Panc1 (cell line): ENCODE measurements around the gene PARP9. TPM values are rescaled to one million over a fixed set of nuclear protein-coding genes. Genes with fewer than 3 reads are reported as not detected.

ENCODE experiments used
- ATAC-seq: fragments of 200-7000 bp; cut with Tn5 transposase; 2 replicates; pipeline ENCODE4 v1.9.1; 2020; ENCODE audit warnings: mild to moderate bottlenecking, moderate library complexity
- BruUV-seq: library from RNA; stranded (reverse); fragments of 400-500 nt; replicated peaks from 2 replicates; lab custom pipeline; 2021; lab: Mats Ljungman, UMichigan
- CTCF ChIA-PET: fragments of 300-600 bp; sonication (Branson Sonifier 250); formaldehyde crosslinking; loops from one replicate; lab custom pipeline; 2022; ENCODE audit warnings: antibody characterized with exemption; lab: Charles Lee
- POLR2A ChIA-PET: fragments of 300-600 bp; sonication (Branson Sonifier 250); formaldehyde crosslinking; loops from one replicate; lab custom pipeline; 2022; ENCODE audit warnings: antibody characterized with exemption; lab: Charles Lee
- DNase-seq: peaks from one replicate; pipeline ENCODE4 v3.0.0-alpha.2; 2010; ENCODE audit warnings: low read depth, low spot score
- H3K27ac ChIP-seq: 2 replicates; pipeline ENCODE4 v1.5.1; 2011; ENCODE audit warnings: mild to moderate bottlenecking, low read length, inconsistent platforms
- H3K27me3 ChIP-seq: fragments of 200-500 bp; sonication (Bioruptor generic); 2 replicates; pipeline ENCODE4 v1.6.0; 2014; ENCODE audit warnings: low read length, inconsistent platforms; ENCODE audit not compliant: control insufficient read depth, insufficient read depth
- H3K36me3 ChIP-seq: fragments of 200-500 bp; sonication (Bioruptor generic); 2 replicates; pipeline ENCODE4 v1.5.1; 2014; ENCODE audit warnings: inconsistent platforms, mild to moderate bottlenecking, low read length, moderate library complexity; ENCODE audit not compliant: control insufficient read depth, insufficient read depth
- H3K4me1 ChIP-seq: 2 replicates; pipeline ENCODE4 v1.5.1; 2011; ENCODE audit warnings: inconsistent platforms, mild to moderate bottlenecking, low read length, moderate library complexity; ENCODE audit not compliant: control insufficient read depth, insufficient read depth
- H3K4me3 ChIP-seq, 2 experiments: 2 replicates each; pipeline ENCODE4 v1.5.1; 2011 to 2012; ENCODE audit warnings: low read depth in 2 of 2, low read length in 2 of 2, mild to moderate bottlenecking in 2 of 2, inconsistent platforms in 1 of 2, moderate library complexity in 1 of 2
- H3K9me3 ChIP-seq: fragments of 200-500 bp; sonication (Bioruptor generic); 2 replicates; pipeline ENCODE4 v1.5.1; 2014; ENCODE audit warnings: low read depth, mild to moderate bottlenecking, inconsistent platforms, low read length, moderate library complexity; ENCODE audit not compliant: control insufficient read depth, insufficient read depth
- POLR2AphosphoS5 ChIP-seq: IDR thresholded peaks from 2 replicates; pipeline ENCODE4 v1.6.1; 2012; ENCODE audit warnings: mild to moderate bottlenecking, low read depth, low read length, moderate library complexity
- SIN3A ChIP-seq: IDR thresholded peaks from 2 replicates; pipeline ENCODE4 v1.6.1; 2012; ENCODE audit warnings: low read depth, mild to moderate bottlenecking, low read length, moderate library complexity, borderline replicate concordance; ENCODE audit not compliant: insufficient read depth
- TCF7L2 ChIP-seq: IDR thresholded peaks from 2 replicates; pipeline ENCODE4 v1.6.1; 2011; ENCODE audit warnings: mild to moderate bottlenecking, low read depth, low read length, inconsistent platforms
- in situ Hi-C: cut with HindIII; loops from 2 replicates; pipeline ENCODE4 v1.10.0; 2016; ENCODE audit warnings: low sequenced_read_pairs, low pct_unique_long_range_greater_than_20kb
- intact Hi-C: fragments of 100-400 bp; cut with micrococcal nuclease; formaldehyde crosslinking; loops from one replicate; pipeline ENCODE4 v1.10.0; 2022; ENCODE audit not compliant: unreplicated experiment
- total RNA-seq: library from RNA; stranded (reverse); gene quantifications from one replicate; pipeline ENCODE4 v1.2.1, GENCODE V29; 2021; ENCODE audit not compliant: unreplicated experiment
- TF ChIP-seq, protein P1 (sequence below): fragments of 450-650 bp; IDR thresholded peaks from 2 replicates; pipeline ENCODE4 v1.5.1; 2017; ENCODE audit warnings: mild to moderate bottlenecking
- TF ChIP-seq, protein P2 (sequence below), 2 experiments: IDR thresholded peaks; 2 replicates each; pipeline ENCODE4 v1.6.1; 2011 to 2012; ENCODE audit warnings: low read depth in 2 of 2, control low read depth in 1 of 2, low read length in 1 of 2, mild to moderate bottlenecking in 1 of 2, moderate library complexity in 1 of 2; ENCODE audit not compliant: insufficient read depth in 1 of 2

PARP9 gene
- total RNA-seq, 1 experiment from 2014 or later, result 14.5 TPM

DNA sequence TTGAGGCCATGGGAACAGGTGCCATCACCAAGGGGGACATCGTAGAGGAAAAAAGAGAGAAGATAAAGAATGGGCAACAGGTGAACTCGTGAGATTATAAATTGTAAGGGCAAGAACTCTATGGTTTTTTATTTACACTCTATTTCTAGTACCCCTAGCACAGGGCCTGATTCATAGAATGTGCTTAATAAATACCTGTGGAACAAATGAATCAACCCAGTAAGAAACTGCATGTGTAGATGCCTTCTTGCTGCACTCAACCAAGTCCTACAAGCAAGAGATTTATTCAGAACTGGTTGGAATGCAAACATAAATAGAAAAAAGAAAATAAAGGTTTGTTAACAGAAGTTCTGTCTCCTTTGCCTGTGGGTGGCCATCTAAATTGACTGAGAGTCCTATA, 30.6 kb downstream of the PARP9 start:
- Histone ChIP-seq H3K9me3 (no peaks in the 10 kb centered on the region), H3K27me3 (no peaks in the 10 kb centered on the region), H3K4me1 (peaks cover 4% of the 10 kb centered on the region; the same call in 1 of the 2 replicates), H3K4me3 (no peak overlapping the region), H3K27ac (no peak overlapping the region), H3K36me3 (no peaks in the 10 kb centered on the region)
- ChIA-PET POLR2A (no interaction called here), CTCF (interaction anchor here (0.7 kb wide), 1 partner anchor 20 kb away, joined by 3 read pairs; no protein-coding TSS in a partner anchor)
- intact Hi-C loops, result no loop called here
- no TSS peak for BruUV-seq
- ATAC-seq, result no peak; the same call in 1 of the 2 replicates
- DNase-seq, result no peak
- TF ChIP-seq, protein P1, sequence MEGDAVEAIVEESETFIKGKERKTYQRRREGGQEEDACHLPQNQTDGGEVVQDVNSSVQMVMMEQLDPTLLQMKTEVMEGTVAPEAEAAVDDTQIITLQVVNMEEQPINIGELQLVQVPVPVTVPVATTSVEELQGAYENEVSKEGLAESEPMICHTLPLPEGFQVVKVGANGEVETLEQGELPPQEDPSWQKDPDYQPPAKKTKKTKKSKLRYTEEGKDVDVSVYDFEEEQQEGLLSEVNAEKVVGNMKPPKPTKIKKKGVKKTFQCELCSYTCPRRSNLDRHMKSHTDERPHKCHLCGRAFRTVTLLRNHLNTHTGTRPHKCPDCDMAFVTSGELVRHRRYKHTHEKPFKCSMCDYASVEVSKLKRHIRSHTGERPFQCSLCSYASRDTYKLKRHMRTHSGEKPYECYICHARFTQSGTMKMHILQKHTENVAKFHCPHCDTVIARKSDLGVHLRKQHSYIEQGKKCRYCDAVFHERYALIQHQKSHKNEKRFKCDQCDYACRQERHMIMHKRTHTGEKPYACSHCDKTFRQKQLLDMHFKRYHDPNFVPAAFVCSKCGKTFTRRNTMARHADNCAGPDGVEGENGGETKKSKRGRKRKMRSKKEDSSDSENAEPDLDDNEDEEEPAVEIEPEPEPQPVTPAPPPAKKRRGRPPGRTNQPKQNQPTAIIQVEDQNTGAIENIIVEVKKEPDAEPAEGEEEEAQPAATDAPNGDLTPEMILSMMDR, result no peak
- TF ChIP-seq, protein P2, sequence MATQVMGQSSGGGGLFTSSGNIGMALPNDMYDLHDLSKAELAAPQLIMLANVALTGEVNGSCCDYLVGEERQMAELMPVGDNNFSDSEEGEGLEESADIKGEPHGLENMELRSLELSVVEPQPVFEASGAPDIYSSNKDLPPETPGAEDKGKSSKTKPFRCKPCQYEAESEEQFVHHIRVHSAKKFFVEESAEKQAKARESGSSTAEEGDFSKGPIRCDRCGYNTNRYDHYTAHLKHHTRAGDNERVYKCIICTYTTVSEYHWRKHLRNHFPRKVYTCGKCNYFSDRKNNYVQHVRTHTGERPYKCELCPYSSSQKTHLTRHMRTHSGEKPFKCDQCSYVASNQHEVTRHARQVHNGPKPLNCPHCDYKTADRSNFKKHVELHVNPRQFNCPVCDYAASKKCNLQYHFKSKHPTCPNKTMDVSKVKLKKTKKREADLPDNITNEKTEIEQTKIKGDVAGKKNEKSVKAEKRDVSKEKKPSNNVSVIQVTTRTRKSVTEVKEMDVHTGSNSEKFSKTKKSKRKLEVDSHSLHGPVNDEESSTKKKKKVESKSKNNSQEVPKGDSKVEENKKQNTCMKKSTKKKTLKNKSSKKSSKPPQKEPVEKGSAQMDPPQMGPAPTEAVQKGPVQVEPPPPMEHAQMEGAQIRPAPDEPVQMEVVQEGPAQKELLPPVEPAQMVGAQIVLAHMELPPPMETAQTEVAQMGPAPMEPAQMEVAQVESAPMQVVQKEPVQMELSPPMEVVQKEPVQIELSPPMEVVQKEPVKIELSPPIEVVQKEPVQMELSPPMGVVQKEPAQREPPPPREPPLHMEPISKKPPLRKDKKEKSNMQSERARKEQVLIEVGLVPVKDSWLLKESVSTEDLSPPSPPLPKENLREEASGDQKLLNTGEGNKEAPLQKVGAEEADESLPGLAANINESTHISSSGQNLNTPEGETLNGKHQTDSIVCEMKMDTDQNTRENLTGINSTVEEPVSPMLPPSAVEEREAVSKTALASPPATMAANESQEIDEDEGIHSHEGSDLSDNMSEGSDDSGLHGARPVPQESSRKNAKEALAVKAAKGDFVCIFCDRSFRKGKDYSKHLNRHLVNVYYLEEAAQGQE (IDR thresholded peaks at IDR 0.05; ENCODE audit: insufficient read depth in 1 of 2, low read depth in 2 of 2, low read length in 1 of 2), result no peak
- TF ChIP-seq SIN3A (no peak), POLR2AphosphoS5 (no peak), TCF7L2 (no peak)
- in situ Hi-C loops, result no loop called here

DNA sequence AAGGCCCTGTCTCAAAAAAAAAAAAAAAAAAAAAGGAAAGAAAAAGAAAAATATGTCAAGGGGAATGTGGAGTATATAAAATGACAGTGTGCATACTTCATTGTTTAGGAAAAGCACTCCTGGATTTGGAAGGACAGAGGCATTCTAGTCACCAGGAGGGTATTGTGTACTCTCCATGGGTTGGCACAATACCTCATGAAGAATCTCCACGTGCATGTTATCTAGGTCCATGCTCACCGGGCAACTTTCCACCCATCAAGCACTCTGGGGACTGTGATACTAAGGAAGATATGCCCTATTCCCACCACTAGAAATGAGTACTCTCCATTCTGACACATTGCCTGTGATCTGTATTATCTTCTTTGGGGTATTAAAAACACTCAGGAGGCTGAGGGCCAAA, 33.9 kb downstream of the PARP9 start:
- Histone ChIP-seq H3K4me3 (no peak overlapping the region), H3K27ac (no peak overlapping the region), H3K4me1 (peaks cover 4% of the 10 kb centered on the region; the same call in 1 of the 2 replicates), H3K9me3 (no peaks in the 10 kb centered on the region), H3K36me3 (no peaks in the 10 kb centered on the region), H3K27me3 (no peaks in the 10 kb centered on the region)
- TF ChIP-seq, protein P1, result no peak
- TF ChIP-seq TCF7L2, result no peak
- no peak for TF ChIP-seq POLR2AphosphoS5
- TF ChIP-seq, protein P2 (IDR thresholded peaks at IDR 0.05; ENCODE audit: insufficient read depth in 1 of 2, low read depth in 2 of 2, low read length in 1 of 2), result no peak
- no peak for TF ChIP-seq SIN3A
- DNase-seq (no peak), ATAC-seq (no peak)
- BruUV-seq, result no TSS peak
- ChIA-PET CTCF (no interaction called here), POLR2A (no interaction called here)
- intact Hi-C loops (no loop called here), in situ Hi-C loops (no loop called here)
